ENCODE data around the gene SOX5. TPM values are rescaled to one million over a fixed set of nuclear protein-coding genes. Genes with fewer than 3 reads are reported as not detected.
A peak's percentile ranks its signal among the peaks of the same experiment; 100 is the strongest.

SOX5 gene
- total RNA-seq, 1 experiment from 2014 or later = 3.1 TPM

- no peak overlapping the region for H2BK5ac ChIP-seq (ENCODE audit: insufficient read length, low read length)
- no peak overlapping the region for H3K4me2 ChIP-seq (ENCODE audit: insufficient read depth, insufficient read length, low read length)
- Mint-ChIP-seq H3K36me3 (ENCODE audit: insufficient read depth in 1 of 3, low read depth in 3 of 3) (no peaks in the 10 kb centered on the region), H3K4me1 (peaks cover 19 to 20% of the 10 kb centered on the region in 2 experiments), H3K27me3 (ENCODE audit: low read depth) (no peaks in the 10 kb centered on the region), H3K27ac (peak overlapping the region in 2 of 3 experiments; percentile 39 to 79; a peak in 1 of 7 replicates), H3K4me3 (no peak overlapping the region), H3K9me3 (no peaks in the 10 kb centered on the region)
- no peak overlapping the region for H2BK20ac ChIP-seq (ENCODE audit: low read depth, low read length, poor library complexity, severe bottlenecking)
- H2BK120ac ChIP-seq (ENCODE audit: low read depth, low read length, poor library complexity, severe bottlenecking) = no peak overlapping the region
- H3K27ac ChIP-seq (ENCODE audit: insufficient read length, low read depth, low read length) = no peak overlapping the region
- H3K4ac ChIP-seq (ENCODE audit: low read depth, low read length) = no peak overlapping the region
- no peaks in the 10 kb centered on the region for H3K4me1 ChIP-seq (ENCODE audit: insufficient read depth, low read length)
- no peaks in the 10 kb centered on the region for H3K27me3 ChIP-seq (ENCODE audit: insufficient read depth, low read length)
- no CpG with 5 or more reads among the region's 3 CpGs for WGBS (ENCODE audit: extremely low coverage, insufficient read length, low lambda C conversion rate)
- H3K9ac ChIP-seq (ENCODE audit: extremely low read depth, insufficient read length, low read length) = no peak overlapping the region
- no peak overlapping the region for H3K18ac ChIP-seq (ENCODE audit: insufficient read length, low read depth, low read length)
- H3K79me1 ChIP-seq (ENCODE audit: insufficient read depth, low read depth, low read length, poor library complexity, severe bottlenecking) = no peaks in the 10 kb centered on the region
- no peaks in the 10 kb centered on the region for H3K79me2 ChIP-seq (ENCODE audit: insufficient read depth, low read length)
- TF ChIP-seq CTCF (conservative IDR thresholded peaks at IDR 0.05) = no peak
- no peak overlapping the region for H3K14ac ChIP-seq (ENCODE audit: insufficient read depth, low read length)
- H3K9me3 ChIP-seq (ENCODE audit: control insufficient read depth, low read depth, low read length) = no peaks in the 10 kb centered on the region
- H3K23me2 ChIP-seq (ENCODE audit: insufficient read length, low read depth, low read length, poor library complexity, severe bottlenecking) = no peaks in the 10 kb centered on the region
- H4K91ac ChIP-seq (ENCODE audit: insufficient read length, low read depth, low read length) = no peak overlapping the region
- H2BK12ac ChIP-seq (ENCODE audit: insufficient read length, low read depth, low read length) = no peak overlapping the region
- no peak overlapping the region for H2AFZ ChIP-seq (ENCODE audit: low read length)
- H3K23ac ChIP-seq (ENCODE audit: insufficient read length, low read depth, low read length) = no peak overlapping the region
- no peak overlapping the region for H4K8ac ChIP-seq (replicated peaks; ENCODE audit: insufficient read length, low read depth, low read length)
- H3K56ac ChIP-seq (ENCODE audit: insufficient read length, low read depth, low read length) = no peak overlapping the region
- no peak overlapping the region for H4K5ac ChIP-seq (ENCODE audit: insufficient read length, low read depth, low read length)
- H3T11ph ChIP-seq (ENCODE audit: low read length) = no peak overlapping the region
- DNase-seq = no peak
- no peak overlapping the region for H2AK5ac ChIP-seq (ENCODE audit: insufficient read length, low read length)
- H2BK15ac ChIP-seq (ENCODE audit: low read depth, low read length) = no peak overlapping the region
- no peaks in the 10 kb centered on the region for H4K20me1 ChIP-seq (ENCODE audit: control insufficient read depth, insufficient read depth, insufficient read length)
These were observed 133.7 kb downstream of the SOX5 start for GRCh38 chr12:23815810-23816209.

Measured in H9 (cell line).